OCI-LY7 (cell line): ENCODE data around the gene ABI2. TPM values are rescaled to one million over a fixed set of nuclear protein-coding genes. Genes with fewer than 3 reads are reported as not detected.

ENCODE experiments used
- BruUV-seq: library from RNA; stranded (reverse); fragments of 400-500 nt; replicated peaks from 2 replicates; lab custom pipeline; 2021; lab: Mats Ljungman, UMichigan
- CTCF ChIA-PET: fragments of 300-600 bp; sonication (Branson Sonifier 250); formaldehyde crosslinking; loops from one replicate; lab custom pipeline; 2022; ENCODE audit warnings: antibody characterized with exemption; ENCODE audit not compliant: unreplicated experiment; lab: Charles Lee
- POLR2A ChIA-PET: fragments of 300-600 bp; sonication (Branson Sonifier 250); formaldehyde crosslinking; loops from one replicate; lab custom pipeline; 2022; ENCODE audit warnings: antibody characterized with exemption; lab: Charles Lee
- DNase-seq: peaks from one replicate; pipeline ENCODE4 v3.0.0-alpha.2; 2015; ENCODE audit warnings: low spot score
- H2AFZ ChIP-seq: fragments of 200-600 bp; sonication (generic), shearing (Covaris generic); 2 replicates; pipeline ENCODE4 v1.6.1; 2014; ENCODE audit warnings: mild to moderate bottlenecking, antibody characterized with exemption, low read length, moderate library complexity
- H3K27ac ChIP-seq: fragments of 200-600 bp; sonication (generic); 2 replicates; pipeline ENCODE4 v1.5.1; 2014; ENCODE audit warnings: mixed run types, low read depth, mild to moderate bottlenecking, moderate library complexity, low read length, inconsistent platforms; ENCODE audit not compliant: poor library complexity, severe bottlenecking
- H3K36me3 ChIP-seq: fragments of 200-600 bp; sonication (generic); 2 replicates; pipeline ENCODE4 v1.6.1; 2014; ENCODE audit warnings: mild to moderate bottlenecking, antibody characterized with exemption, low read length, moderate library complexity, mixed read lengths; ENCODE audit not compliant: insufficient read depth
- H3K4me1 ChIP-seq: fragments of 200-600 bp; sonication (generic); 2 replicates; pipeline ENCODE4 v1.5.1; 2014; ENCODE audit warnings: mild to moderate bottlenecking, low read length; ENCODE audit not compliant: insufficient read depth, poor library complexity, severe bottlenecking
- H3K4me2 ChIP-seq: fragments of 200-600 bp; sonication (generic); 2 replicates; pipeline ENCODE4 v1.6.1; 2014; ENCODE audit warnings: mild to moderate bottlenecking, low read length
- H3K4me3 ChIP-seq: fragments of 200-600 bp; sonication (generic); 2 replicates; pipeline ENCODE4 v1.5.1; 2014; ENCODE audit warnings: mild to moderate bottlenecking, low read depth, low read length; ENCODE audit not compliant: poor library complexity, severe bottlenecking
- H3K79me2 ChIP-seq: fragments of 200-600 bp; sonication (generic); 2 replicates; pipeline ENCODE4 v1.6.1; 2016; ENCODE audit warnings: low read depth, mild to moderate bottlenecking, low read length, moderate library complexity, mixed read lengths; ENCODE audit not compliant: insufficient read depth
- H3K9me2 ChIP-seq: fragments of 200-600 bp; sonication (generic); 2 replicates; pipeline ENCODE4 v1.6.1; 2016; ENCODE audit warnings: mild to moderate bottlenecking, low read length, mixed read lengths; ENCODE audit not compliant: insufficient read depth
- H3K9me3 ChIP-seq: fragments of 200-600 bp; sonication (generic); 2 replicates; pipeline ENCODE4 v1.6.1; 2014; ENCODE audit warnings: mild to moderate bottlenecking, mixed run types, low read length, mixed read lengths
- H4K20me1 ChIP-seq: fragments of 200-600 bp; sonication (generic); 2 replicates; pipeline ENCODE4 v1.6.1; 2014; ENCODE audit warnings: mild to moderate bottlenecking, antibody characterized with exemption, low read length, moderate library complexity, mixed read lengths; ENCODE audit not compliant: insufficient read depth
- EZH2phosphoT487 ChIP-seq: fragments of 200-600 bp; sonication (generic); IDR thresholded peaks from 2 replicates; pipeline ENCODE4 v1.6.1; 2018; ENCODE audit warnings: low read depth, borderline replicate concordance, mild to moderate bottlenecking, mixed run types, antibody characterized with exemption, low read length, moderate library complexity, mixed read lengths
- intact Hi-C: fragments of 100-400 bp; cut with micrococcal nuclease; formaldehyde crosslinking; loops from one replicate; pipeline ENCODE4 v1.10.0; 2022; ENCODE audit not compliant: unreplicated experiment
- total RNA-seq, 2 experiments: library from RNA; depleted of rRNA in 1 of 2; stranded (reverse); fragments of >200 nt in 1 of 2; shearing (Covaris generic) in 1 of 2; gene quantifications; 2 replicates each; pipeline ENCODE4 v1.2.3, GENCODE V29; 2014 to 2022
- TF ChIP-seq, protein P1 (sequence below): fragments of 200-600 bp; sonication (generic); conservative IDR thresholded peaks from 2 replicates; pipeline ENCODE4 v1.5.1; 2014; ENCODE audit warnings: mild to moderate bottlenecking, antibody characterized with exemption, low read length, moderate library complexity, mixed read lengths

ABI2 gene
- total RNA-seq, 2 experiments from 2014 or later, result 37.9 to 64.6 TPM

DNA sequence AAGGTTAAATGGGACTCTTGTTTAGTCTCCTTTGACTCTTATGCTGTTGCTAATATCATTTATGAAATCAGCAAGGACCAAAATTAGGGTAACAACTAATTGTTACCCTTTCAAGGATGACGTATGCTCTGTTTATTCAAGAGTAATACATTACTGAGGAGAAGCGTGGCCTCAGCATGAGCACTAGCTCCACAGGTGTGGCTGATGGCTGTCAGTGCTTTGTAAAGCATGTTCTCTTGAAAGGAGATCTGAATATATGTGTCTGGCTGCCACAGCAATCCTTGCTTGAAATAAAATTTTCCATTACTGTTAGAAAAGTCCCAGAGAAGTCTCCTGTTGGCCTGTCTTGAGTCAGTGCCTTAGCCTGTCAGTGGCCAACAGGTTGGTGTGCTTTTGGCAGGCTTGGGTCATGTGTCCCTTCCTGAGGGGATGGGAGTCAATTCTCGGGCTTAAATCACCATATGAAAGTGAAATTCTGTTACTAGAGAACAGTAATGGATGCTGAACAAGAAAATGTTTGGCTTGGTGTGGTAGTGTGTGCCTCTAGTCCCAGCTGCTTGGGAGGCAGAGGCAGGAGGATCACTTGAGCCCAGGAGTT lies 32.7 kb downstream of the ABI2 start:
- peaks cover 3% of the 10 kb centered on the region; the same call in 1 of the 2 replicates for H3K79me2 ChIP-seq
- H3K4me2 ChIP-seq, result no peak overlapping the region
- H3K27ac ChIP-seq, result no peak overlapping the region
- no peaks in the 10 kb centered on the region for H4K20me1 ChIP-seq
- ChIA-PET POLR2A (no interaction called here), CTCF (no interaction called here)
- intact Hi-C loops, result no loop called here
- H3K4me3 ChIP-seq, result no peak overlapping the region
- no peaks in the 10 kb centered on the region for H3K4me1 ChIP-seq
- H3K9me3 ChIP-seq, result peaks cover 9% of the 10 kb centered on the region
- no peak for TF ChIP-seq EZH2phosphoT487
- TF ChIP-seq, protein P1, sequence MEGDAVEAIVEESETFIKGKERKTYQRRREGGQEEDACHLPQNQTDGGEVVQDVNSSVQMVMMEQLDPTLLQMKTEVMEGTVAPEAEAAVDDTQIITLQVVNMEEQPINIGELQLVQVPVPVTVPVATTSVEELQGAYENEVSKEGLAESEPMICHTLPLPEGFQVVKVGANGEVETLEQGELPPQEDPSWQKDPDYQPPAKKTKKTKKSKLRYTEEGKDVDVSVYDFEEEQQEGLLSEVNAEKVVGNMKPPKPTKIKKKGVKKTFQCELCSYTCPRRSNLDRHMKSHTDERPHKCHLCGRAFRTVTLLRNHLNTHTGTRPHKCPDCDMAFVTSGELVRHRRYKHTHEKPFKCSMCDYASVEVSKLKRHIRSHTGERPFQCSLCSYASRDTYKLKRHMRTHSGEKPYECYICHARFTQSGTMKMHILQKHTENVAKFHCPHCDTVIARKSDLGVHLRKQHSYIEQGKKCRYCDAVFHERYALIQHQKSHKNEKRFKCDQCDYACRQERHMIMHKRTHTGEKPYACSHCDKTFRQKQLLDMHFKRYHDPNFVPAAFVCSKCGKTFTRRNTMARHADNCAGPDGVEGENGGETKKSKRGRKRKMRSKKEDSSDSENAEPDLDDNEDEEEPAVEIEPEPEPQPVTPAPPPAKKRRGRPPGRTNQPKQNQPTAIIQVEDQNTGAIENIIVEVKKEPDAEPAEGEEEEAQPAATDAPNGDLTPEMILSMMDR, result no peak
- no peak for DNase-seq
- H3K36me3 ChIP-seq, result peaks cover 10% of the 10 kb centered on the region; the same call in 1 of the 2 replicates
- no peaks in the 10 kb centered on the region for H3K9me2 ChIP-seq
- no peak overlapping the region for H2AFZ ChIP-seq
- no TSS peak for BruUV-seq

DNA sequence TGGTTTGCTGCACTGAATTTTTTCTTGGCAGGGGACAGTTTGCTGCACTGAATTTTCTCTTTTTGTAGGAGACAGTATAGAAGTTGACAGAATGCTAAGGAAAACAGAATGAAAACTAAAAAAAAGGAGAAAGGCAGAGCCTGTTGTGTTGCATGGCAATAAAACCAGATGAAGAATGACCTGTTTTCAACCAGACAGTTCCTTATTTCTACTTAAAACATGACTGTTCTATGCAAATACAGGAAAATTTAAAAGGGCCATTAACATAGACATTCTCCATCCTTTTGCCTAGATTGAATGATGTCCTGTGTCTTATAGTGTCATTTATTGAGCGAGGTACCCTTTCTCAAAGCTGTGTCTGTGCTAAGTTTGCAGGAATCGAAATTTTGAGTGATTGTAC lies 33.3 kb downstream of the ABI2 start:
- H3K79me2 ChIP-seq, result peaks cover 3% of the 10 kb centered on the region; the same call in 1 of the 2 replicates
- H3K27ac ChIP-seq, result no peak overlapping the region
- H3K9me2 ChIP-seq, result no peaks in the 10 kb centered on the region
- no peaks in the 10 kb centered on the region for H3K4me1 ChIP-seq
- H2AFZ ChIP-seq, result no peak overlapping the region
- intact Hi-C loops, result no loop called here
- no TSS peak for BruUV-seq
- H4K20me1 ChIP-seq, result no peaks in the 10 kb centered on the region
- no peak for DNase-seq
- no peak overlapping the region for H3K4me3 ChIP-seq
- peaks cover 11% of the 10 kb centered on the region; the same call in 1 of the 2 replicates for H3K36me3 ChIP-seq
- no peak overlapping the region for H3K4me2 ChIP-seq
- no peak for TF ChIP-seq EZH2phosphoT487
- TF ChIP-seq, protein P1, result no peak
- H3K9me3 ChIP-seq, result peaks cover 9% of the 10 kb centered on the region
- ChIA-PET POLR2A (no interaction called here), CTCF (no interaction called here)

DNA sequence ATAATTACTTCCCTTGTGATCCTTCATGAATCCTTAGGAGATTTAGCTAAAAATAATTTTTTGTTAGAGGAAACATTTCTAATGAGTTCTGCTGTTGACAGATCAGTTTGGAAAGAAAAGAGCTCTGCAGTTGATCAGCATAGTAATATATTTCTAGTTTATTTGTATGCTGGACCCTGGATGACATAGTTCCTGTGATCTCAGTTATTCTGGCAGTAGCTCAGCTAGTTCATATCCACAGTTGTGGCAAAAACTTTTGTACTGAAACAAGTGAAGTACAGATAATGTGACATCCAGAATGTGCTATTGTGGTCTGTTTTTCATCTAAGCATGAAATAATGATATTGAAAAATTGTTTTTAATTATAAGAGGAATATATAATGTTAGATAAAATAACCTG lies 33.7 kb downstream of the ABI2 start:
- ChIA-PET CTCF (no interaction called here), POLR2A (no interaction called here)
- no TSS peak for BruUV-seq
- peaks cover 9% of the 10 kb centered on the region for H3K9me3 ChIP-seq
- no peak overlapping the region for H2AFZ ChIP-seq
- H3K27ac ChIP-seq, result no peak overlapping the region
- no peak for TF ChIP-seq EZH2phosphoT487
- TF ChIP-seq, protein P1, result no peak
- H3K4me1 ChIP-seq, result no peaks in the 10 kb centered on the region
- peaks cover 3% of the 10 kb centered on the region; the same call in 1 of the 2 replicates for H3K79me2 ChIP-seq
- H3K9me2 ChIP-seq, result no peaks in the 10 kb centered on the region
- no peak for DNase-seq
- no peak overlapping the region for H3K4me2 ChIP-seq
- no peak overlapping the region for H3K4me3 ChIP-seq
- H4K20me1 ChIP-seq, result no peaks in the 10 kb centered on the region
- H3K36me3 ChIP-seq, result peaks cover 15% of the 10 kb centered on the region
- intact Hi-C loops, result no loop called here
